ENCODE results near the gene PDZRN3. TPM values are rescaled to one million over a fixed set of nuclear protein-coding genes. Genes with fewer than 3 reads are reported as not detected.

Gene PDZRN3
- total and polyA plus RNA-seq, 2 donors = 3.9 to 4.3 TPM

- no peak overlapping the region for H3K27ac ChIP-seq (ENCODE audit: low read depth in 1 of 2, low read length in 1 of 2)
- H3K4me1 ChIP-seq (ENCODE audit: control insufficient read depth in 2 of 2, insufficient read depth in 2 of 2, low read length in 2 of 2) = no peaks in the 10 kb centered on the region
- WGBS = 93% methylated on average over 3 of the region's 3 CpGs
- H3K4me3 ChIP-seq (ENCODE audit: low read length in 2 of 2) = no peak overlapping the region
- H3K27me3 ChIP-seq (ENCODE audit: control insufficient read depth in 2 of 2, insufficient read depth in 1 of 2, low read length in 1 of 2) = no peaks in the 10 kb centered on the region
- H3K36me3 ChIP-seq (ENCODE audit: control insufficient read depth in 2 of 2, insufficient read depth in 2 of 2, low read length in 1 of 2) = no peaks in the 10 kb centered on the region
- H3K9me3 ChIP-seq (ENCODE audit: control insufficient read depth in 2 of 2, insufficient read depth in 1 of 2, low read length in 1 of 2) = no peaks in the 10 kb centered on the region
- DNase-seq (ENCODE audit: low read depth in 6 of 9, low spot score in 9 of 9) = no peak
These were observed 22.6 kb downstream of the PDZRN3 start for GRCh38 chr3:73602170-73602569.

DNA sequence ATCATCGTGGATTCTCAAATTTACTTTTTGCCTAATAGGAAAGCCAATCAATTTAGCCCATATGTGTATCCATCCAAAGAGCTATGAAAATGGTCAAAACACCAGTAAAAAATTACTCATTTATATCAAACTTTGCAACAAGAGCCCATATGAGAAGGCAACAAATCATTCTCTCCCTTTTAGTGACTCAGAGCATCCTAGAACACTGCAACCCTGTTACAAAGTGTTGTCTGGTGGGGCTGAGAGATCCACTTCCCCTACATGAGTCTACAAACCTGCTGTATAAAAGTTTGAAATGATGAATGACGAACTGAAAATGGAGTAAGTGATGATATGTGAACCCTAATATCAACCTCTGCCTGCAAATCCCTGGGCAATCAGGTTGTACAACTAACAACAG, 23.3 kb downstream of the PDZRN3 start:
- Histone ChIP-seq H3K4me3 (ENCODE audit: low read length in 2 of 2) (no peak overlapping the region), H3K36me3 (ENCODE audit: control insufficient read depth in 2 of 2, insufficient read depth in 2 of 2, low read length in 1 of 2) (no peaks in the 10 kb centered on the region), H3K27me3 (ENCODE audit: control insufficient read depth in 2 of 2, insufficient read depth in 1 of 2, low read length in 1 of 2) (no peaks in the 10 kb centered on the region), H3K27ac (ENCODE audit: low read depth in 1 of 2, low read length in 1 of 2) (no peak overlapping the region), H3K9me3 (ENCODE audit: control insufficient read depth in 2 of 2, insufficient read depth in 1 of 2, low read length in 1 of 2) (no peaks in the 10 kb centered on the region), H3K4me1 (ENCODE audit: control insufficient read depth in 2 of 2, insufficient read depth in 2 of 2, low read length in 2 of 2) (no peaks in the 10 kb centered on the region)
- DNase-seq (ENCODE audit: low read depth in 6 of 9, low spot score in 9 of 9) = no peak
- 86% methylated on average over 2 of the region's 2 CpGs for WGBS

- Histone ChIP-seq H3K27ac (ENCODE audit: low read depth in 1 of 2, low read length in 1 of 2) (no peak overlapping the region), H3K9me3 (ENCODE audit: control insufficient read depth in 2 of 2, insufficient read depth in 1 of 2, low read length in 1 of 2) (no peaks in the 10 kb centered on the region), H3K4me1 (ENCODE audit: control insufficient read depth in 2 of 2, insufficient read depth in 2 of 2, low read length in 2 of 2) (no peaks in the 10 kb centered on the region), H3K36me3 (ENCODE audit: control insufficient read depth in 2 of 2, insufficient read depth in 2 of 2, low read length in 1 of 2) (no peaks in the 10 kb centered on the region), H3K4me3 (ENCODE audit: low read length in 2 of 2) (no peak overlapping the region), H3K27me3 (ENCODE audit: control insufficient read depth in 2 of 2, insufficient read depth in 1 of 2, low read length in 1 of 2) (no peaks in the 10 kb centered on the region)
- 77% methylated on average over 4 of the region's 4 CpGs for WGBS
- no peak for DNase-seq (ENCODE audit: low read depth in 6 of 9, low spot score in 9 of 9)
These were observed 23.7 kb downstream of the PDZRN3 start for GRCh38 chr3:73601011-73601410.

DNA sequence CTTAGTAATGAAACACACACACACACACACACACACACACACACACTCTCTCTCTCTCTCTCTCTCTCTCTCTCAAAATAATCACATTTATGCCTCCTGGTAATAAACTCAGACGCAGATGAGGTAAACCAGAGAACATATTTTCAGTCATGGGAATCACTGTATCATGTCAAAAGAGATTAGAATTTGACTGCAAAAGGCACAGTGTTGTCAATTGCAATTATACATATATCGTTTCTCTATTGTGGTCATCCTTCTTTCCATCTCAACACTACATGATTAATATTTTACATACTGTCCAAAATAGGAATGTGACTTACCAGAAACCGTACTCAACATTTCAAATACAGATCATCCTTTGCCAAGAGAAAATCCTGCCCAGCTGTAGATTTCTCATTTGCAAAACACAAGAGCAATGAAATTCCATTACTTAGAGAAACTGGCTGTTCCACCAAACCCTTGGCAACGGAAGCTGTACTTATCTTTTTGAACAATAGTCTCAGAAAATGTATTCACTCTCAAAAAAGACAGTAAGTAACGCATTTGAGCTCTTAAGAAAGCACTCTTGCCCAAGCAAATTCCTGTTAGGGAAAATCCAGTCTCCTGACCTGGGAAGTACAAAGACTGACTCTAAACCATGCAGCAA, 24.3 kb downstream of the PDZRN3 start:
- no peak for DNase-seq (ENCODE audit: low read depth in 6 of 9, low spot score in 9 of 9)
- no peaks in the 10 kb centered on the region for H3K36me3 ChIP-seq (ENCODE audit: control insufficient read depth in 2 of 2, insufficient read depth in 2 of 2, low read length in 1 of 2)
- 87% methylated on average over 5 of the region's 5 CpGs for WGBS
- no peak overlapping the region for H3K4me3 ChIP-seq (ENCODE audit: low read length in 2 of 2)
- H3K4me1 ChIP-seq (ENCODE audit: control insufficient read depth in 2 of 2, insufficient read depth in 2 of 2, low read length in 2 of 2) = no peaks in the 10 kb centered on the region
- no peaks in the 10 kb centered on the region for H3K27me3 ChIP-seq (ENCODE audit: control insufficient read depth in 2 of 2, insufficient read depth in 1 of 2, low read length in 1 of 2)
- H3K27ac ChIP-seq (ENCODE audit: low read depth in 1 of 2, low read length in 1 of 2) = no peak overlapping the region
- H3K9me3 ChIP-seq (ENCODE audit: control insufficient read depth in 2 of 2, insufficient read depth in 1 of 2, low read length in 1 of 2) = no peaks in the 10 kb centered on the region

DNA sequence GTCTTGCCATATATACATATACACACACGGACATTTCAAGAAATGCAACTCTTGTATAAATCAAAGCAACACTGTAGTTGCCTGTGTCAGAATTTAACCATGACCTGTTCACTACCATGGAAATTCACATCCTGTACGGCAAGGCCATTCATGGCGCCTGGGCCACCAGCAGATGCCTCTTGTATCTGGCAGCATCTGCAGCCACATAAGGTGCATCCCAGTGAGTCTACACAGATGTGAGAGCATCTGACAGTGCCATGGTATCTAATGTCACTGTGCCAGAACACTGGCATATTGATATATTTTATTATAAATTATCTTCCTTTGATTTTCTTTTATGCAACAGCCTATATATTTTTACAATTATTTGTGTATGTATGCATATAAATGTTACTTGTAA, 25.1 kb downstream of the PDZRN3 start:
- WGBS = 94% methylated on average over 3 of the region's 3 CpGs
- Histone ChIP-seq H3K4me1 (ENCODE audit: control insufficient read depth in 2 of 2, insufficient read depth in 2 of 2, low read length in 2 of 2) (no peaks in the 10 kb centered on the region), H3K9me3 (ENCODE audit: control insufficient read depth in 2 of 2, insufficient read depth in 1 of 2, low read length in 1 of 2) (no peaks in the 10 kb centered on the region), H3K36me3 (ENCODE audit: control insufficient read depth in 2 of 2, insufficient read depth in 2 of 2, low read length in 1 of 2) (no peaks in the 10 kb centered on the region), H3K27ac (ENCODE audit: low read depth in 1 of 2, low read length in 1 of 2) (no peak overlapping the region), H3K27me3 (ENCODE audit: control insufficient read depth in 2 of 2, insufficient read depth in 1 of 2, low read length in 1 of 2) (no peaks in the 10 kb centered on the region), H3K4me3 (ENCODE audit: low read length in 2 of 2) (no peak overlapping the region)
- no peak for DNase-seq (ENCODE audit: low read depth in 6 of 9, low spot score in 9 of 9)

DNA sequence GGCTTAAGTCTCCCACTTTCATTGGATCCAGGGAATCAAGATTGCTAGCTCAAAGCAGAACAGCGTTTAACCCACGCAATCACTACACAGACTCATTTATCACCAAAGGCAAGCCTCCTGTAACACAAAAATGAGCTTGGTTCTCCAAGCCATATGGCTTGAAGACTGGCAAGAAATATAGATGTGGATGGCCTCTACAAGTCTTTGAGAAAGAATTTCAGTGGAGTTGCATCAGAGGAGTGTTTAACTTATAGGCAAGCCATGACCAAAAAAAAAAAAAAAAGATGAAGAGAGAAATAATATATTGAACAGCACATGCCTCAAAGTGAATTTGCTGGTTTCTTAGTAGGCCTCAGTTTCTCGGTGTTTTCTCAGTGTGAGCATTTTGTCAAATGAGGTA, 27.3 kb downstream of the PDZRN3 start:
- H3K4me3 ChIP-seq (ENCODE audit: low read length in 2 of 2) = no peak overlapping the region
- H3K27me3 ChIP-seq (ENCODE audit: control insufficient read depth in 2 of 2, insufficient read depth in 1 of 2, low read length in 1 of 2) = no peaks in the 10 kb centered on the region
- no peak for DNase-seq (ENCODE audit: low read depth in 6 of 9, low spot score in 9 of 9)
- no peaks in the 10 kb centered on the region for H3K9me3 ChIP-seq (ENCODE audit: control insufficient read depth in 2 of 2, insufficient read depth in 1 of 2, low read length in 1 of 2)
- H3K27ac ChIP-seq (ENCODE audit: low read depth in 1 of 2, low read length in 1 of 2) = no peak overlapping the region
- 98% methylated on average over 3 of the region's 3 CpGs for WGBS
- H3K36me3 ChIP-seq (ENCODE audit: control insufficient read depth in 2 of 2, insufficient read depth in 2 of 2, low read length in 1 of 2) = no peaks in the 10 kb centered on the region
- no peaks in the 10 kb centered on the region for H3K4me1 ChIP-seq (ENCODE audit: control insufficient read depth in 2 of 2, insufficient read depth in 2 of 2, low read length in 2 of 2)

GRCh38 chr3:73592154-73593144, 32.3 kb downstream of the PDZRN3 start:
- H3K4me1 ChIP-seq (ENCODE audit: control insufficient read depth in 2 of 2, insufficient read depth in 2 of 2, low read length in 2 of 2) = no peaks in the 10 kb centered on the region
- no peak for DNase-seq (ENCODE audit: low read depth in 6 of 9, low spot score in 9 of 9)
- 91% methylated on average over 11 of the region's 11 CpGs for WGBS
- no peaks in the 10 kb centered on the region for H3K27me3 ChIP-seq (ENCODE audit: control insufficient read depth in 2 of 2, insufficient read depth in 1 of 2, low read length in 1 of 2)
- no peaks in the 10 kb centered on the region for H3K36me3 ChIP-seq (ENCODE audit: control insufficient read depth in 2 of 2, insufficient read depth in 2 of 2, low read length in 1 of 2)
- H3K27ac ChIP-seq (ENCODE audit: low read depth in 1 of 2, low read length in 1 of 2) = no peak overlapping the region
- no peak overlapping the region for H3K4me3 ChIP-seq (ENCODE audit: low read length in 2 of 2)
- H3K9me3 ChIP-seq (ENCODE audit: control insufficient read depth in 2 of 2, insufficient read depth in 1 of 2, low read length in 1 of 2) = no peaks in the 10 kb centered on the region

DNA sequence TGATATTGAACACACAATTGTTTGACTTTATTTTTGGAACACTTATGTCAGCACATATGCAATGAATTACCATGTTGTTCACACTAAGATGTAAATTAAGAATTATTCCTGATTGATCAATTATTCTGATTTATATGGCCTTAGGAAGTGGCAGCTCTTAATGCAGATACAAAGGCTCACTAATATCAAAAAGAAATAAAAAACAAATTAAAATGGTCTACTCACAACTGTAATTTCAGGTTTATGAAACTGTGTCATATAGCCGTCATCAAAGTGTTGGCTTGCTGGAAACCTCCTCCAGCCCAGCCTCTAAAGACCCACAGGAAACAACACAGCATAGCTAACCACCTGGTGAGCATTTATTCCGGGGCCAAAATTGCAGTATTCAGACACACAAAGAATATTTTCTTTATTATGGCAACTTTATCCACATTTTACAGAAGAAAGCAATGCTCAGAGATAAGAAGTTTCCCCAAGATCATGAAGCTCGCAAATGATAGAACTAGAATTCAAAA, 33.4 kb downstream of the PDZRN3 start:
- H3K27ac ChIP-seq (ENCODE audit: low read depth in 1 of 2, low read length in 1 of 2) = no peak overlapping the region
- no peaks in the 10 kb centered on the region for H3K36me3 ChIP-seq (ENCODE audit: control insufficient read depth in 2 of 2, insufficient read depth in 2 of 2, low read length in 1 of 2)
- H3K4me3 ChIP-seq (ENCODE audit: low read length in 2 of 2) = no peak overlapping the region
- no peak for DNase-seq (ENCODE audit: low read depth in 6 of 9, low spot score in 9 of 9)
- H3K27me3 ChIP-seq (ENCODE audit: control insufficient read depth in 2 of 2, insufficient read depth in 1 of 2, low read length in 1 of 2) = no peaks in the 10 kb centered on the region
- no peaks in the 10 kb centered on the region for H3K9me3 ChIP-seq (ENCODE audit: control insufficient read depth in 2 of 2, insufficient read depth in 1 of 2, low read length in 1 of 2)
- H3K4me1 ChIP-seq (ENCODE audit: control insufficient read depth in 2 of 2, insufficient read depth in 2 of 2, low read length in 2 of 2) = no peaks in the 10 kb centered on the region
- 77% methylated on average over 3 of the region's 3 CpGs for WGBS

DNA sequence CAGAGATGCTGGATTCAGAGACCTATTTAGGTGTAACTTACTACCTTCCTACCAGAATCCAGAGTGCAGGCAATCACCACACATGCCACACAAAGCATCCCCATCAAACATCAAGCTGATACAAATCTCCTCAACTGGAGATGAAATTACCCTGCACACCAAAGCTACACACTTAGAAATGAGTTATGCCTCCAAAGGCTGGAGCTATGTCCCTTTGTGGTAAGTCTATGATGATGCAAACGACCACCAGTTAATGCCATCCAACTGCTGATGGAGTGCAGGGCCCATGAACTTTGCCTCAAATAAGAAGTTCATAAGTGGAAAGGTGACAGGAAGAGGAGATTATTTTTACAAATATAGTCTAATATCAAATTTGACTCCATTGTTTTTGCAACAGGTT, 38.1 kb downstream of the PDZRN3 start:
- WGBS = 90% methylated on average over 1 of the region's 1 CpG
- Histone ChIP-seq H3K27me3 (ENCODE audit: control insufficient read depth in 2 of 2, insufficient read depth in 1 of 2, low read length in 1 of 2) (no peaks in the 10 kb centered on the region), H3K36me3 (ENCODE audit: control insufficient read depth in 2 of 2, insufficient read depth in 2 of 2, low read length in 1 of 2) (no peaks in the 10 kb centered on the region), H3K4me3 (ENCODE audit: low read length in 2 of 2) (no peak overlapping the region), H3K27ac (ENCODE audit: low read depth in 1 of 2, low read length in 1 of 2) (no peak overlapping the region), H3K4me1 (ENCODE audit: control insufficient read depth in 2 of 2, insufficient read depth in 2 of 2, low read length in 2 of 2) (no peaks in the 10 kb centered on the region), H3K9me3 (ENCODE audit: control insufficient read depth in 2 of 2, insufficient read depth in 1 of 2, low read length in 1 of 2) (no peaks in the 10 kb centered on the region)
- no peak for DNase-seq (ENCODE audit: low read depth in 6 of 9, low spot score in 9 of 9)
